Calu3 (cell line): ENCODE results near the gene BTLA. TPM values are rescaled to one million over a fixed set of nuclear protein-coding genes. Genes with fewer than 3 reads are reported as not detected.

Experiments
- BruUV-seq: library from RNA; stranded (reverse); fragments of 400-500 nt; replicated peaks from 2 replicates; lab custom pipeline; 2021; lab: Mats Ljungman, UMichigan
- CTCF ChIA-PET: fragments of 300-600 bp; sonication (Branson Sonifier 250); formaldehyde crosslinking; loops from one replicate; lab custom pipeline; 2022; ENCODE audit warnings: antibody characterized with exemption; lab: Charles Lee
- DNase-seq: peaks from one replicate; pipeline ENCODE4 v3.0.0; 2022
- H3K27ac Mint-ChIP-seq: one replicate; pipeline ENCODE4 v1.8.0; 2022; ENCODE audit warnings: mixed read lengths; ENCODE audit not compliant: unreplicated experiment
- H3K27me3 Mint-ChIP-seq: one replicate; pipeline ENCODE4 v1.8.0; 2022; ENCODE audit warnings: mixed read lengths; ENCODE audit not compliant: unreplicated experiment
- H3K36me3 Mint-ChIP-seq: one replicate; pipeline ENCODE4 v1.8.0; 2022; ENCODE audit warnings: mild to moderate bottlenecking, moderate library complexity, mixed read lengths; ENCODE audit not compliant: insufficient read depth, unreplicated experiment
- H3K4me1 Mint-ChIP-seq: one replicate; pipeline ENCODE4 v1.8.0; 2022; ENCODE audit warnings: mild to moderate bottlenecking, low read depth, mixed read lengths; ENCODE audit not compliant: unreplicated experiment
- H3K4me3 Mint-ChIP-seq: one replicate; pipeline ENCODE4 v1.8.0; 2022; ENCODE audit warnings: mild to moderate bottlenecking, low read depth, moderate library complexity, mixed read lengths; ENCODE audit not compliant: unreplicated experiment
- H3K9me3 Mint-ChIP-seq: one replicate; pipeline ENCODE4 v1.8.0; 2022; ENCODE audit warnings: low read depth, mixed read lengths; ENCODE audit not compliant: unreplicated experiment
- intact Hi-C: fragments of 100-400 bp; cut with micrococcal nuclease; formaldehyde crosslinking; loops from one replicate; pipeline ENCODE4 v1.10.0; 2022; ENCODE audit not compliant: unreplicated experiment
- total RNA-seq: library from RNA; stranded (reverse); gene quantifications from 2 replicates; pipeline ENCODE4 v1.2.3, GENCODE V29; 2022
- TF ChIP-seq, protein P1 (sequence below): fragments of 200-600 bp; IDR thresholded peaks from one replicate; pipeline ENCODE4 v1.8.0; 2022; ENCODE audit warnings: antibody characterized with exemption; ENCODE audit not compliant: unreplicated experiment

The BTLA gene
- total RNA-seq, 1 experiment from 2014 or later = not detected

DNA sequence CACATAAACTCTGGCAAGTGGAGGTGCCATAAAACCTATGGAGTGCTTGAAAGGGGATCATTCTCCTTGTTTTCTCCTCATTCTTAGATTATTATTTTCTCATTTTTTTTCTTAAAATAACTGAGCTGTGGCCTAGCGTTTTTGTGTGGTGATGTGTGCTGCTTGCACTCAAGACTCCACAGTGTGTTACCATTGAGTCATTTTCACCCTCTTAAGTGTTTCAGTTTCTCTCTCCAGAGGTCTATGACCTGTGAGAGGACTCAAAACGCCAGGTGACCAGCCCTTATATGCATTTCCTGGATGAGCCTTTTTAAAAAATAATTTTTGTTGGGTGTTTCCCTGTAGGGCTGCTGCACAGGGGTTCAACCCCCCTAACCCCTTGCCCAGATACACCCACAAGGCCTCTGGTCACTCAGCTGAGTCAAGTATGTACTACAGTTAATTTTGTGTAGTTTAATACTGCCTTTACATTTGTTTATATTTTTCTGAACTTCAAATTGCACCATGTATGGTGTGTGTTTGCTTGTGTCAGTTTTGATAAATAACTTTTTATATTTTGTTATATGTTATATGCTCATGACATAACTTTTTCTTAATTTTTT lies 15.4 kb upstream of the BTLA start:
- no peaks in the 10 kb centered on the region for H3K9me3 Mint-ChIP-seq
- TF ChIP-seq, protein P1, sequence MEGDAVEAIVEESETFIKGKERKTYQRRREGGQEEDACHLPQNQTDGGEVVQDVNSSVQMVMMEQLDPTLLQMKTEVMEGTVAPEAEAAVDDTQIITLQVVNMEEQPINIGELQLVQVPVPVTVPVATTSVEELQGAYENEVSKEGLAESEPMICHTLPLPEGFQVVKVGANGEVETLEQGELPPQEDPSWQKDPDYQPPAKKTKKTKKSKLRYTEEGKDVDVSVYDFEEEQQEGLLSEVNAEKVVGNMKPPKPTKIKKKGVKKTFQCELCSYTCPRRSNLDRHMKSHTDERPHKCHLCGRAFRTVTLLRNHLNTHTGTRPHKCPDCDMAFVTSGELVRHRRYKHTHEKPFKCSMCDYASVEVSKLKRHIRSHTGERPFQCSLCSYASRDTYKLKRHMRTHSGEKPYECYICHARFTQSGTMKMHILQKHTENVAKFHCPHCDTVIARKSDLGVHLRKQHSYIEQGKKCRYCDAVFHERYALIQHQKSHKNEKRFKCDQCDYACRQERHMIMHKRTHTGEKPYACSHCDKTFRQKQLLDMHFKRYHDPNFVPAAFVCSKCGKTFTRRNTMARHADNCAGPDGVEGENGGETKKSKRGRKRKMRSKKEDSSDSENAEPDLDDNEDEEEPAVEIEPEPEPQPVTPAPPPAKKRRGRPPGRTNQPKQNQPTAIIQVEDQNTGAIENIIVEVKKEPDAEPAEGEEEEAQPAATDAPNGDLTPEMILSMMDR = no peak
- no peaks in the 10 kb centered on the region for H3K4me1 Mint-ChIP-seq
- no peak overlapping the region for H3K27ac Mint-ChIP-seq
- CTCF ChIA-PET = no interaction called here
- no peaks in the 10 kb centered on the region for H3K36me3 Mint-ChIP-seq
- no peaks in the 10 kb centered on the region for H3K27me3 Mint-ChIP-seq
- intact Hi-C loops = loop anchor here (5.0 kb wide), 2 partner anchors 377 to 402 kb away; no protein-coding TSS in a partner anchor
- no peak overlapping the region for H3K4me3 Mint-ChIP-seq
- DNase-seq = no peak
- no TSS peak for BruUV-seq

DNA sequence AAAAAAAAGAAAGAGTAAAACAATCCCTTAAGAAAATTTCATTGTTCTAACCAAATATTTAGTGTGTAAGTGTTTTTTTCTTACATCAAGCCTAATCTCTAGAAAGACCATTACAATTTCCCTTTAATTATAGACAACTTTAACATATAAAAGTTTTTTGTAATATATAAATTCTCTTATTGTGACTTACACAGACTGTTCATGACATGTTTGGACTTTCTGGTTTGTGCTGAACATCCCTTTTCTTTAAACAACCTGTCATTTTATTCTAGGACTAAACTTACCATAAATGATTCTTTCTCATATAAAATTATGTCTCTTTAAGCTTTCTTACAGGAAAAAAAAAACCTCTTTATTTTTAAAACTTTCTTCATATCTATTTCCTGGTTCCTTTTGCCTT lies 13.0 kb upstream of the BTLA start:
- Mint-ChIP-seq H3K27ac (no peak overlapping the region), H3K27me3 (no peaks in the 10 kb centered on the region), H3K4me3 (no peak overlapping the region), H3K4me1 (no peaks in the 10 kb centered on the region), H3K9me3 (no peaks in the 10 kb centered on the region), H3K36me3 (no peaks in the 10 kb centered on the region)
- BruUV-seq = no TSS peak
- TF ChIP-seq, protein P1 = no peak
- no peak for DNase-seq
- intact Hi-C loops = no loop called here
- CTCF ChIA-PET = no interaction called here

DNA sequence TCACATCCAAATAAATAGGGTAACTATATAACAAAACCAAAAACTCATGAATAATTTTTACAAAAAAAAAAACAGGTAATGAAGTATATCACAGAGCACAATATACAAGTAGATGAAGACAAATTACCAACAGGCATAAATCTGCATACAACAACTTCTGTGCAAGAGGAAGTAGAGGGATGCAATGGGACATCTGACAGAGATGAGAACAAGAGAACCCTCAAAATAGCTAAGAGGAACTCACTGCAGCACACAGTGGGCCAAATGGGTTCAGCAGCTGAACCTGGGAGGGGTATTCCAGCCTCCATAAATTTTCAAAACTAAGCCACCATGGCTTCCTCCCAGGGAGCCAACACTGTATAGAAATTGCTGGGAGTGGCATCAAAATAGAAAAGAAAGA lies 9.6 kb upstream of the BTLA start:
- no peak overlapping the region for H3K4me3 Mint-ChIP-seq
- no peaks in the 10 kb centered on the region for H3K36me3 Mint-ChIP-seq
- intact Hi-C loops = no loop called here
- TF ChIP-seq, protein P1 = no peak
- no peaks in the 10 kb centered on the region for H3K9me3 Mint-ChIP-seq
- CTCF ChIA-PET = no interaction called here
- H3K27me3 Mint-ChIP-seq = no peaks in the 10 kb centered on the region
- H3K4me1 Mint-ChIP-seq = no peaks in the 10 kb centered on the region
- no peak overlapping the region for H3K27ac Mint-ChIP-seq
- BruUV-seq = no TSS peak
- no peak for DNase-seq

DNA sequence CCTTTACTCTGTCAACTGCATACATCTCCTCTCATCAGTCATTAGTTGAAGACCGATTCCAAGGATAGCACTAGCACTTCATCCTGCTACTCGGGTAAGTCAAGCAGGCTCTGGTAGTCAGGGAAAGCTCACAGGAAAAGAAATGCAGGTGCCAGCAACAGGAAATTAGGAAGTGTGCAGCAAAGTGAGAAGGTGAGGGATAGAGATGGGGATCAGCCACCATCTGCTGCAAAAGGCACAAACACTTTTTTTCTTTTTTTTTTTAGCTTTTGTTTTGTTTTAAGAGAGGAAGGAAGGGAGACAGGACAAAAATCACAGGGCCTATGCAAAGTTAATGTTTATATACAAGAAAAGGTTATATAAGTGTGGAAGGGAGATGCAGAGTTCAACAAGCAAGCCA lies 9.0 kb upstream of the BTLA start:
- no peaks in the 10 kb centered on the region for H3K36me3 Mint-ChIP-seq
- no peaks in the 10 kb centered on the region for H3K9me3 Mint-ChIP-seq
- H3K4me3 Mint-ChIP-seq = no peak overlapping the region
- TF ChIP-seq, protein P1 = no peak
- H3K27me3 Mint-ChIP-seq = no peaks in the 10 kb centered on the region
- intact Hi-C loops = no loop called here
- CTCF ChIA-PET = no interaction called here
- no peak for DNase-seq
- H3K4me1 Mint-ChIP-seq = no peaks in the 10 kb centered on the region
- H3K27ac Mint-ChIP-seq = no peak overlapping the region
- no TSS peak for BruUV-seq
